ENCODE results near the gene GRIFIN.
A peak's percentile ranks its signal among the peaks of the same experiment; 100 is the strongest.

The GRIFIN gene

GRCh38 chr7:2433713-2434550, 42.3 kb downstream of the GRIFIN start:
- no peak for DNase-seq (ENCODE audit: low read depth in 2 of 2)

GRCh38 chr7:2432910-2433712, 43.1 kb downstream of the GRIFIN start:
- DNase-seq (ENCODE audit: low read depth in 2 of 2), result no peak

GRCh38 chr7:2431260-2431867, 44.8 kb downstream of the GRIFIN start:
- DNase-seq (ENCODE audit: low read depth in 2 of 2), result peak in 1 of 2 donors; percentile 39

GRCh38 chr7:2425749-2426148, 50.4 kb downstream of the GRIFIN start:
- no peak for DNase-seq (ENCODE audit: low read depth in 2 of 2)

Measured in stimulated activated CD8-positive, alpha-beta memory T cell treated with anti-CD3 and anti-CD28 coated beads, Interleukin-2, amount 100 ng/mL, for 48 hours (primary cell).